Activated T-cell treated with anti-CD3 and anti-CD28 coated beads for 48 hours (primary cell): ENCODE measurements around the gene ITGA2.
"Not testable (repeated sequence)": the region's sequence is repeated elsewhere in the genome, so short reads cannot be mapped to it uniquely, and the experiment has no call there.

Experiments
- DNase-seq: peaks from one replicate; pipeline ENCODE4 v3.0.0-alpha.2; 2020; ENCODE audit warnings: low read depth

ITGA2 gene

GRCh38 chr5:53099546-53099945 is 110.4 kb downstream of the ITGA2 start:
- no peak for DNase-seq

DNA sequence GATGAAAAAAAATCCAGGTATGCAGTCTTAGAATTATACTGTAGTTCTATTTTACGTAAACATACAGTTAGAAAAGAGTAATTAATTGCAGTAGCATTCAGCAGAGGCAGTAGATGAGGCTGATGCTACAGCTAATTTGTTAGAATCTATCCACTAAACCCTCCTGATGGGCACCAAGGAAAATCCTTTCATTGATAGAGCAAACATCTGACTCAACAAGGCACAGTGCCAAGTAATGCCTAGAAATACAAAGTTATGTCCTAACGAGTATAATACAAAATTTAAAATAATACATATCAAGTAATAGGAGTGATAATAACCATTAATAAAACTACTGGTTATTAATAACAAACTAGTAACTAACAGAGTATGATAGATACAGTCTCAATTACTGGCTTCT is 111.5 kb downstream of the ITGA2 start:
- DNase-seq = no peak

DNA sequence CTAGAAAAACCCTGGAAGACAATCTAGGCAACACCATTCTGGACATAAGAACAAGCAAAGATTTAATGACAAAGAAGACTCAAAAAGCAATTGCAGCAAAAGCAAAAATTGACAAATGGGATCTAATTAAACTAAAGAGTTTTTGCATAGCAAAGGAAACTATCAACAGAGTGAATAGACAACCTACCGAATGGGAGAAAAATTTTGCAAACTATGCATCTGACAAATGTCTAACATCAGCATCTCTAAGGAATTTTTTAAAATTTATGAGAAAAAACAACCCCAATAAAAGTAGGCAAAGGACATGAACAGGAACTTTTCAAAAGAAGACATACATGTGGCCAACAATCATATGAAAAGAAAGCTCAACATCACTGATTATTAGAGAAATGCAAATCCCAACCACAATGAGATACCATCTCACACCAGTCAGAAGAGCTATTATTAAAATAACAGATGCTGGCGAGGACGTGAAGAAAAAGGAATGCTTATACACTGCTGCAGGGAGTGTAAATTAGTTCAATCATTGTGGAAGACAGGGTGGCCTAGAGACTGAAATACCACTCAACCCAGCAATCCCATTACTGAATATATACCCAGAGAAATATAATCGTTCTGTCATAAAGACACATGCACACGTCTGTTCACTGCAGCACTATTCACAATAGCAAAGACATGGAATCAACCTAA is 116.6 kb downstream of the ITGA2 start:
- no peak for DNase-seq

DNA sequence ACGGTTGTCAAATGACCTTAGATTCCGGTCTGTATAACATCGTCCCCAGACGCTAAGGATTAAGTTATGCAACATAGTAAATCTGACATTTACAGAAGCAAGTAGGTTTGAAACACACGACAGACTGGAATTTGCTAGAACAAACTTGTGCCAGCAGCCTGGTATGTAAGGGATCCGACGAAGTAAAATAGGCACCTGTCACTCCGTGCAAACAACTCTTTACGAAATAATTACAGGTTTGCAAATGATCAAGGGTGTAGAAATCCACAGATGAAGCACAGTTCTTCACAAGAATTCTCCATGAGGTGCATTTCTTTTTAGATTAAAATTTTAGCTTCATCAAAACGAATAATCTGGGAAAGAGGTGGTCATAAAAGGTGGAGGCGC is 119.9 kb downstream of the ITGA2 start:
- DNase-seq = no peak

DNA sequence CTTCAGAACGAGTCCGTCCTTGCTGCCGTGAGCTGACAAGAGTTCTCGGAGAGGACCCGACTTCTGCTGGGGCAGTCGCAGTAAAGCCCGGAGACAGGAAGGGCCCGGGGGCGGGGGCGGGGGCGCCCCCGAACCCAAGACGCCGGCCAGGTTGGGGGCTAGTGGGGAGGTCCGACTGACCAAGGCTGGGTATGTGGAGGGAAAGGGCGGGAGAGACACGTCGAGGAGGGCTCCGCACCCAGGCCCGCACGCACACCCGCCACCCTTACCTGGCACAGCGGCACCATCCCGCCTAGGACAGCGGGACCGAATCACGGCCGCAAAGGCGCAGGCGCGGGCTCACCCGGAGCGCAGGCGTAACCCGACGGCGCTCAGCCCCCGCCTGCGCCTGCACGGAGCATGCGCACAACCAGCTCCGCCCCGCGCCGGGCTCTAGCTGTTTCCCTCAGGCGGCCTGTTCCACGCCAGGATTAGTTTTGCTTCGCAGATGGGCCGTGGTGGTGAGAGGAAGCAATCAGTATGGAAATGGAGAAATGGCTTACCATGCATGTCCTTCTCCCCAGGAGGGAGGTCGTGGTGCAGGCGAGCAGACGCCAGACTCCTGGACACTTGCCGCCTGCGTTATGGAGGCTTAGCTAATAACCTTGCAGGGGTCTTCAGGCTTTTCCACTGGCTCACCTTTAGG is 120.4 kb downstream of the ITGA2 start, which contains the start of gene MOCS2:
Gene MOCS2, minus strand, starts transcription at position 315 of the 685 bp plus-strand sequence. CDS start 2,583 bp downstream, outside the sequence.
- DNase-seq = peak; percentile 91

DNA sequence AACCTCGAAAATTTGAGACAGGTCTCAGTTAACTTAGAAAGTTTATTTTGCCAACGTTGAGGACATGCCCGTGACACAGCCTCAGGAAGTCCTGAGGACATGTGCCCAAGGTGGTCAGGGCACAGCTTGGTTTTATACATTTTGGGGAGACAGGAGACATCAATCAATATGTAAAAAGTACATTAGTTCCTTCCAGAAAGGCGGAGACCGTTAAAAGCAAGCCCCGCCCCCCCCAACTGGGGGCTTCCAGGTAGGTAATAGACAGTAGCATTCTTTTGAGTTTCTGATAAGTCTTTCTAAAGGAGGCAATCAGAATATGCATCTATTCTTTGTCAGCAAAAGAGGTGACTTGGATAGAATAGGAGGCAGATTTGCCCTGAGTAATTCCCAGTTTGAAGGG is 121.0 kb downstream of the ITGA2 start:
- no peak for DNase-seq

DNA sequence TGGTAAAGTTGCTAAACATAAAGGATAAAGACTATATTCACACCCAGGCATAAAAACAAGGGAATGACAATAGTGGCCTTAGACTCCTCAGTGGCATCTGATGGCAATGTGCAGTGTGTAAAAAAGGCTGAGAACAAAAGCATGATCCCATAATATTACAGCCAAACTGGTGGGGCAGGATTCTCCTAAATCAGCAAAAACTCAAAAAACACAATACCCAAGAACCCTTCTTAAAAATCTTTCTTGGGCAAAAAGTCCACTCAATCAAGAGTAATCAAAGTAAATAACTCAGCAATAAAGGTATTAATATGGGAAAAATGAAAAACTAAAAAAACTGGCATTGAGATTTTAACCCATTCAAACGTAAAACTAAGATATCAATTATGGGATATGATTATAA is 122.0 kb downstream of the ITGA2 start:
- no peak for DNase-seq

- not testable (repeated sequence) for DNase-seq
Measured at GRCh38 chr5:53112307-53112706, 123.2 kb downstream of the ITGA2 start.

- DNase-seq = no peak
Measured at GRCh38 chr5:53112909-53113308, 123.8 kb downstream of the ITGA2 start.

DNA sequence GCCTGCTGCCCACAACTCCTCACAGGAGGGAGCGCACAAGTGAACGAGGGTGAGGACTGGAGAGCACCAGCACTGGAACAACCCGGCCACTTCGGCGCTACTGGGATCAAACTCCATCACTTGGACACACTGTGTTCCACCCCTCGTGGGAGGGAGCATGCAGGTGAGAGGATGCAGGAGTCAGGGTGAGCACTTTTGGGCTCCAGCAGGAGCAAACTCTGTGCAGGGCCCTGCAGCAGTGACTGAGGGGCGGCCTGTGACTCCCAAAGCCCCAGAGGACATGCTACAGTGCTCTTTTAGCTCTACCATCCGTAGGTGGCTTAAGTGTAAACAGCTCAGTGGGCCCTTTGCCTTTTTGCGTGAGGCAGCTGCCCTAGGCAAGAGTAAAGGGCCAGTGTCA is 124.8 kb downstream of the ITGA2 start:
- DNase-seq = no peak

GRCh38 chr5:53114988-53115387 is 125.8 kb downstream of the ITGA2 start:
- no peak for DNase-seq

- DNase-seq = no peak
Measured at GRCh38 chr5:53116597-53116996, 127.4 kb downstream of the ITGA2 start.

- no peak for DNase-seq
Measured at GRCh38 chr5:53118879-53119278, 129.7 kb downstream of the ITGA2 start.

GRCh38 chr5:53120165-53120564 is 131.0 kb downstream of the ITGA2 start:
- DNase-seq = no peak

DNA sequence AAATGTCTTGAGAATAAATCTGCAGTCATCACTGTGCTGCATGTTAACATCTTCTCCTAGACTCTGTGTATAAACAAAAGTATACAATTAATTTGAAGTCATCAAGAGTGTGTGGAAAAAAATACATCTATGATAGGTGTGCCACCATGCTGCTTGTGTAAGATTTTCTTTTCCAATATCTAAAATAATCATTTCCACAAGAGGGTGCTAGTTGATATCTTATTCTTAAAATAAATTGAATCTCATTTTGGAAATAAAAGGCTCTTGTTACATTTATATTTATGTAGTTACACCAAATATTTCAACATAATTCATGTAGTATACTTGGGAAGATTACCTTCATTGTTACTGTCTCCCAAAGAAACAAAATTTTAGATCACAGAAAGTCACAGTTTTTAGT is 134.6 kb downstream of the ITGA2 start:
- DNase-seq = no peak

DNA sequence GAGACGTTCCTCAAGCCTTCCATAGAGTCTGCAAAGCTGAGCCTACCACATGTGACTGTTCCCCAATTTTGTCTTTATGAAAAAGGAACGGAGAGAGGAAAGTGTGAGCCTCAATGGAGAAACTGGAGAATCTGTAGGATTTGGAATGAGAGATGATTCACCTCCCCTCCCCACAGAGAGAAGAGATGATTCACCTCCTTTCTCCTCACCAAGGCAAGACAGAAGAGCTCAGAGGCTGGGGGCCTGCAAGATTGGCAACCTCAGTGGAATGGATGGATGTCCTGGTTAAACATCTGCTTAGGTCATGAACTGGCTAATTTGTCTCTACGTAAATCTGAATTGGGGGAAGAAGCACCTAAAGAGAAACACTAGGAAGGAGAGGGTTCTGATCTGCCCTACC is 137.4 kb downstream of the ITGA2 start:
- DNase-seq = no peak

GRCh38 chr5:53127107-53127506 is 138.0 kb downstream of the ITGA2 start:
- no peak for DNase-seq

- no peak for DNase-seq
Measured at GRCh38 chr5:53128481-53128880, 139.3 kb downstream of the ITGA2 start.

DNA sequence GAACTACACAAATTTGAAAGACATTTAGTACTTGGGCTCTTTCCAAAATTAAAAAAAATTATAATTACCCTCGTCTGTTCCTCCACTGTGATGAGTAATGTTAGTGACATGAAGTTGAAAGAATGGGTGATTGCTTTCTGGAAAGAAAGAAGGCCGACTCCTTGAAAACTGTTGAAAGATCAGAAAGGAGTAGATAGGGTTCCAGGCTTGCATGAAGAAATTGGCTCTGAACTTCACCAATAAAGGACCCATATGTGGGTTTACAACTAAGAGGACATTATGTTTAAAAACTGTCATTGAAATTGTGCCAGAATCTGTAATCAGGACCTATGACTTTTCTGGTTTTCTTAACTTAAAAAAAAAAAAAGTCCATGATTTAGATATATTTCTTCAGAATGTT is 141.1 kb downstream of the ITGA2 start:
- no peak for DNase-seq

- no peak for DNase-seq
Measured at GRCh38 chr5:53133020-53133419, 143.9 kb downstream of the ITGA2 start.
